Measurements from ENCODE around the gene CD200R1.
"Not testable (repeated sequence)": the region's sequence is repeated elsewhere in the genome, so short reads cannot be mapped to it uniquely, and the experiment has no call there.

Gene CD200R1

GRCh38 chr3:112958811-112959560 lies 15.9 kb downstream of the CD200R1 start:
- no peak overlapping the region for H3K9ac ChIP-seq (ENCODE audit: low read depth, low read length)
- peaks cover 2% of the 10 kb centered on the region for H3K9me3 ChIP-seq (ENCODE audit: control insufficient read depth, insufficient read depth, low read length)
- H3K36me3 ChIP-seq (ENCODE audit: insufficient read depth, low read length): no peaks in the 10 kb centered on the region
- H3K4me1 ChIP-seq (ENCODE audit: insufficient read depth, low read length): peaks cover 5% of the 10 kb centered on the region; the same call in 1 of the 2 replicates

GRCh38 chr3:112956351-112956750 lies 18.6 kb downstream of the CD200R1 start:
- H3K9me3 ChIP-seq (ENCODE audit: control insufficient read depth, insufficient read depth, low read length): no peaks in the 10 kb centered on the region
- H3K9ac ChIP-seq (ENCODE audit: low read depth, low read length): no peak overlapping the region
- no peaks in the 10 kb centered on the region for H3K36me3 ChIP-seq (ENCODE audit: insufficient read depth, low read length)
- peaks cover 5% of the 10 kb centered on the region; the same call in 1 of the 2 replicates for H3K4me1 ChIP-seq (ENCODE audit: insufficient read depth, low read length)

GRCh38 chr3:112948346-112948838 lies 26.5 kb downstream of the CD200R1 start:
- no peaks in the 10 kb centered on the region for H3K4me1 ChIP-seq (ENCODE audit: insufficient read depth, low read length)
- no peaks in the 10 kb centered on the region for H3K9me3 ChIP-seq (ENCODE audit: control insufficient read depth, insufficient read depth, low read length)

GRCh38 chr3:112931736-112932521 lies 43.0 kb downstream of the CD200R1 start:
- H3K9me3 ChIP-seq (ENCODE audit: control insufficient read depth, insufficient read depth, low read length): no peaks in the 10 kb centered on the region
- H3K9ac ChIP-seq (ENCODE audit: low read depth, low read length): no peak overlapping the region
- H3K4me1 ChIP-seq (ENCODE audit: insufficient read depth, low read length): no peaks in the 10 kb centered on the region
- no peaks in the 10 kb centered on the region for H3K36me3 ChIP-seq (ENCODE audit: insufficient read depth, low read length)

More at GRCh38 chr3:112948346-112948838, 26.5 kb downstream of the CD200R1 start:
- Histone ChIP-seq H3K36me3 (ENCODE audit: insufficient read depth, low read length) (no peaks in the 10 kb centered on the region), H3K9ac (ENCODE audit: low read depth, low read length) (no peak overlapping the region)

GRCh38 chr3:112930771-112931170 lies 44.1 kb downstream of the CD200R1 start:
- no peak overlapping the region for H3K9ac ChIP-seq (ENCODE audit: low read depth, low read length)
- H3K4me1 ChIP-seq (ENCODE audit: insufficient read depth, low read length): no peaks in the 10 kb centered on the region
- no peaks in the 10 kb centered on the region for H3K36me3 ChIP-seq (ENCODE audit: insufficient read depth, low read length)
- no peaks in the 10 kb centered on the region for H3K9me3 ChIP-seq (ENCODE audit: control insufficient read depth, insufficient read depth, low read length)

- no peaks in the 10 kb centered on the region for H3K4me1 ChIP-seq (ENCODE audit: insufficient read depth, low read length)
- no peaks in the 10 kb centered on the region for H3K9me3 ChIP-seq (ENCODE audit: control insufficient read depth, insufficient read depth, low read length)
- no peak overlapping the region for H3K9ac ChIP-seq (ENCODE audit: low read depth, low read length)
- H3K36me3 ChIP-seq (ENCODE audit: insufficient read depth, low read length): no peaks in the 10 kb centered on the region
Measured at GRCh38 chr3:112925969-112926368, 48.9 kb downstream of the CD200R1 start.

GRCh38 chr3:112925560-112925959 lies 49.3 kb downstream of the CD200R1 start:
- no peaks in the 10 kb centered on the region for H3K4me1 ChIP-seq (ENCODE audit: insufficient read depth, low read length)
- H3K9ac ChIP-seq (ENCODE audit: low read depth, low read length): no peak overlapping the region
- no peaks in the 10 kb centered on the region for H3K9me3 ChIP-seq (ENCODE audit: control insufficient read depth, insufficient read depth, low read length)
- no peaks in the 10 kb centered on the region for H3K36me3 ChIP-seq (ENCODE audit: insufficient read depth, low read length)

GRCh38 chr3:112919541-112919940 lies 55.4 kb downstream of the CD200R1 start:
- not testable (repeated sequence) for H3K4me1 ChIP-seq (ENCODE audit: insufficient read depth, low read length); H3K9me3 ChIP-seq (ENCODE audit: control insufficient read depth, insufficient read depth, low read length); H3K9ac ChIP-seq (ENCODE audit: low read depth, low read length); H3K36me3 ChIP-seq (ENCODE audit: insufficient read depth, low read length)

GRCh38 chr3:112908252-112908651 lies 66.7 kb downstream of the CD200R1 start:
- Histone ChIP-seq H3K9ac (ENCODE audit: low read depth, low read length) (no peak overlapping the region), H3K36me3 (ENCODE audit: insufficient read depth, low read length) (no peaks in the 10 kb centered on the region), H3K4me1 (ENCODE audit: insufficient read depth, low read length) (no peaks in the 10 kb centered on the region), H3K9me3 (ENCODE audit: control insufficient read depth, insufficient read depth, low read length) (no peaks in the 10 kb centered on the region)

- Histone ChIP-seq H3K9ac (ENCODE audit: low read depth, low read length) (no peak overlapping the region), H3K9me3 (ENCODE audit: control insufficient read depth, insufficient read depth, low read length) (no peaks in the 10 kb centered on the region; the same call in 1 of the 2 replicates), H3K4me1 (ENCODE audit: insufficient read depth, low read length) (no peaks in the 10 kb centered on the region), H3K36me3 (ENCODE audit: insufficient read depth, low read length) (no peaks in the 10 kb centered on the region)
Measured at GRCh38 chr3:112904786-112905185, 70.1 kb downstream of the CD200R1 start.

GRCh38 chr3:112900113-112900512 lies 74.8 kb downstream of the CD200R1 start:
- Histone ChIP-seq H3K9ac (ENCODE audit: low read depth, low read length) (no peak overlapping the region), H3K9me3 (ENCODE audit: control insufficient read depth, insufficient read depth, low read length) (no peaks in the 10 kb centered on the region; the same call in 1 of the 2 replicates), H3K36me3 (ENCODE audit: insufficient read depth, low read length) (no peaks in the 10 kb centered on the region), H3K4me1 (ENCODE audit: insufficient read depth, low read length) (peaks cover 10% of the 10 kb centered on the region; the same call in 1 of the 2 replicates)

- Histone ChIP-seq H3K4me1 (ENCODE audit: insufficient read depth, low read length) (peaks cover 19% of the 10 kb centered on the region; the same call in 1 of the 2 replicates), H3K9ac (ENCODE audit: low read depth, low read length) (no peak overlapping the region), H3K36me3 (ENCODE audit: insufficient read depth, low read length) (no peaks in the 10 kb centered on the region), H3K9me3 (ENCODE audit: control insufficient read depth, insufficient read depth, low read length) (no peaks in the 10 kb centered on the region; the same call in 1 of the 2 replicates)
Measured at GRCh38 chr3:112897791-112898190, 77.1 kb downstream of the CD200R1 start.

- H3K36me3 ChIP-seq (ENCODE audit: insufficient read depth, low read length): no peaks in the 10 kb centered on the region
- H3K9me3 ChIP-seq (ENCODE audit: control insufficient read depth, insufficient read depth, low read length): no peaks in the 10 kb centered on the region
Measured at GRCh38 chr3:112894258-112894657, 80.6 kb downstream of the CD200R1 start.

GRCh38 chr3:112889357-112889756 lies 85.5 kb downstream of the CD200R1 start:
- H3K4me1 ChIP-seq (ENCODE audit: insufficient read depth, low read length): peaks cover 8% of the 10 kb centered on the region; the same call in 1 of the 2 replicates
- no peaks in the 10 kb centered on the region for H3K36me3 ChIP-seq (ENCODE audit: insufficient read depth, low read length)
- no peak overlapping the region for H3K9ac ChIP-seq (ENCODE audit: low read depth, low read length)
- no peaks in the 10 kb centered on the region for H3K9me3 ChIP-seq (ENCODE audit: control insufficient read depth, insufficient read depth, low read length)

More at GRCh38 chr3:112894258-112894657, 80.6 kb downstream of the CD200R1 start:
- Histone ChIP-seq H3K4me1 (ENCODE audit: insufficient read depth, low read length) (peaks cover 22% of the 10 kb centered on the region; the same call in 1 of the 2 replicates), H3K9ac (ENCODE audit: low read depth, low read length) (no peak overlapping the region)

Measured in ES-I3 (cell line).